Astrocyte (in vitro differentiated cells and primary cell): ENCODE measurements around the gene PDLIM7. TPM values are rescaled to one million over a fixed set of nuclear protein-coding genes. Genes with fewer than 3 reads are reported as not detected.

ENCODE experiments used
- DNase-seq: peaks from one replicate; pipeline ENCODE4 v3.0.0-alpha.2; 2010; ENCODE audit warnings: low read depth
- FAIRE-seq: peaks from 2 replicates; lab custom pipeline; 2011; peaks lifted over from hg19 to GRCh38; lab: Jason Lieb, UNC
- H2AFZ ChIP-seq: 2 replicates; pipeline ENCODE4 v1.6.0; 2012; ENCODE audit warnings: low read depth, low read length, inconsistent platforms
- H3K27ac ChIP-seq: 2 replicates; pipeline ENCODE4 v1.5.1; 2011; ENCODE audit warnings: low read depth, low read length, inconsistent platforms
- H3K27me3 ChIP-seq: 2 replicates; pipeline ENCODE4 v1.6.0; 2011; ENCODE audit warnings: low read length, inconsistent platforms; ENCODE audit not compliant: insufficient read depth
- H3K36me3 ChIP-seq: 2 replicates; pipeline ENCODE4 v1.5.1; 2011; ENCODE audit warnings: low read length, inconsistent platforms; ENCODE audit not compliant: insufficient read depth
- H3K4me1 ChIP-seq: 2 replicates; pipeline ENCODE4 v1.5.1; 2011; ENCODE audit warnings: low read length, inconsistent platforms; ENCODE audit not compliant: insufficient read depth
- H3K4me2 ChIP-seq: 2 replicates; pipeline ENCODE4 v1.6.0; 2012; ENCODE audit warnings: low read length, inconsistent platforms
- H3K4me3 ChIP-seq: 2 replicates; pipeline ENCODE4 v1.5.1; 2011; ENCODE audit warnings: low read depth, mild to moderate bottlenecking, low read length, inconsistent platforms; ENCODE audit not compliant: insufficient read depth
- H3K79me2 ChIP-seq: 2 replicates; pipeline ENCODE4 v1.6.0; 2012; ENCODE audit warnings: mild to moderate bottlenecking, low read length, inconsistent platforms; ENCODE audit not compliant: insufficient read depth
- H3K9ac ChIP-seq: 2 replicates; pipeline ENCODE4 v1.6.0; 2012; ENCODE audit warnings: mild to moderate bottlenecking, low read length, inconsistent platforms
- H3K9me3 ChIP-seq: 2 replicates; pipeline ENCODE4 v1.5.1; 2012; ENCODE audit warnings: low read depth, mild to moderate bottlenecking, low read length, inconsistent platforms; ENCODE audit not compliant: insufficient read depth
- H4K20me1 ChIP-seq: 2 replicates; pipeline ENCODE4 v1.6.0; 2012; ENCODE audit warnings: low read length, inconsistent platforms; ENCODE audit not compliant: insufficient read depth
- H3K27ac Mint-ChIP-seq: one replicate; pipeline ENCODE4 v1.8.0; 2021; ENCODE audit warnings: mild to moderate bottlenecking, mixed read lengths; ENCODE audit not compliant: unreplicated experiment
- H3K27me3 Mint-ChIP-seq: one replicate; pipeline ENCODE4 v1.8.0; 2021; ENCODE audit warnings: low read depth, mixed read lengths; ENCODE audit not compliant: unreplicated experiment
- H3K36me3 Mint-ChIP-seq: one replicate; pipeline ENCODE4 v1.8.0; 2021; ENCODE audit warnings: low read depth, mixed read lengths; ENCODE audit not compliant: unreplicated experiment
- H3K4me1 Mint-ChIP-seq: one replicate; pipeline ENCODE4 v1.8.0; 2021; ENCODE audit warnings: low read depth, mixed read lengths; ENCODE audit not compliant: unreplicated experiment
- H3K4me3 Mint-ChIP-seq: one replicate; pipeline ENCODE4 v1.8.0; 2021; ENCODE audit warnings: mild to moderate bottlenecking, moderate library complexity, mixed read lengths; ENCODE audit not compliant: unreplicated experiment
- H3K9me3 Mint-ChIP-seq: one replicate; pipeline ENCODE4 v1.8.0; 2021; ENCODE audit warnings: mild to moderate bottlenecking, mixed read lengths; ENCODE audit not compliant: unreplicated experiment
- CTCF ChIP-seq: IDR thresholded peaks from 2 replicates; pipeline ENCODE4 v1.5.1; 2011; ENCODE audit warnings: low read depth, mild to moderate bottlenecking, inconsistent platforms, low read length, moderate library complexity; ENCODE audit not compliant: insufficient read depth
- EZH2 ChIP-seq: IDR thresholded peaks from 2 replicates; pipeline ENCODE4 v1.6.1; 2012; ENCODE audit warnings: mild to moderate bottlenecking, low read length, inconsistent platforms; ENCODE audit not compliant: insufficient read depth
- total RNA-seq: library from RNA; stranded (reverse); gene quantifications from 2 replicates; pipeline ENCODE4 v1.2.1, GENCODE V29; 2021

PDLIM7 gene
- total RNA-seq, 1 donor from 2014 or later: 590 TPM

- Mint-ChIP-seq H3K4me3 (no peak overlapping the region), H3K27ac (no peak overlapping the region), H3K36me3 (peaks cover 10% of the 10 kb centered on the region), H3K9me3 (no peaks in the 10 kb centered on the region), H3K4me1 (peaks cover 39% of the 10 kb centered on the region), H3K27me3 (no peaks in the 10 kb centered on the region)
- H3K4me2 ChIP-seq: no peak overlapping the region
- peaks cover 70% of the 10 kb centered on the region for H4K20me1 ChIP-seq
- no peaks in the 10 kb centered on the region for H3K9me3 ChIP-seq
- no peak overlapping the region for H3K4me3 ChIP-seq
- no peak for DNase-seq
- TF ChIP-seq CTCF (no peak), EZH2 (no peak)
- no peaks in the 10 kb centered on the region for H3K27me3 ChIP-seq
- H3K27ac ChIP-seq: no peak overlapping the region
- H3K4me1 ChIP-seq: peaks cover 17% of the 10 kb centered on the region
- H3K9ac ChIP-seq: no peak overlapping the region
- FAIRE-seq: no peak
- H2AFZ ChIP-seq: no peak overlapping the region
- H3K36me3 ChIP-seq: peaks cover 2% of the 10 kb centered on the region
- H3K79me2 ChIP-seq: peaks cover 65% of the 10 kb centered on the region
Observed at GRCh38 chr5:177540438-177540837, 43.0 kb upstream of the PDLIM7 start.

GRCh38 chr5:177539411-177539810 lies 42.0 kb upstream of the PDLIM7 start:
- Mint-ChIP-seq H3K27ac (peak overlapping the region; percentile 72), H3K4me1 (peaks cover 33% of the 10 kb centered on the region), H3K4me3 (no peak overlapping the region), H3K27me3 (no peaks in the 10 kb centered on the region), H3K9me3 (no peaks in the 10 kb centered on the region), H3K36me3 (peaks cover 12% of the 10 kb centered on the region)
- no peak overlapping the region for H3K4me2 ChIP-seq
- TF ChIP-seq CTCF (no peak), EZH2 (no peak)
- H3K79me2 ChIP-seq: peaks cover 60% of the 10 kb centered on the region
- no peak overlapping the region for H3K27ac ChIP-seq
- H3K36me3 ChIP-seq: peaks cover 2% of the 10 kb centered on the region
- DNase-seq: peak; percentile 77
- FAIRE-seq: no peak
- no peaks in the 10 kb centered on the region for H3K9me3 ChIP-seq
- no peaks in the 10 kb centered on the region for H3K27me3 ChIP-seq
- no peak overlapping the region for H2AFZ ChIP-seq
- H4K20me1 ChIP-seq: peaks cover 74% of the 10 kb centered on the region
- no peak overlapping the region for H3K4me3 ChIP-seq
- H3K9ac ChIP-seq: no peak overlapping the region
- H3K4me1 ChIP-seq: peaks cover 17% of the 10 kb centered on the region

GRCh38 chr5:177538876-177539275 lies 41.5 kb upstream of the PDLIM7 start:
- no peak for FAIRE-seq

More at GRCh38 chr5:177538876-177539275, 41.5 kb upstream of the PDLIM7 start:
- peaks cover 2% of the 10 kb centered on the region for H3K36me3 ChIP-seq
- Mint-ChIP-seq H3K27me3 (no peaks in the 10 kb centered on the region), H3K27ac (no peak overlapping the region), H3K4me3 (no peak overlapping the region), H3K9me3 (no peaks in the 10 kb centered on the region), H3K36me3 (peaks cover 14% of the 10 kb centered on the region), H3K4me1 (peaks cover 29% of the 10 kb centered on the region)
- H3K27ac ChIP-seq: no peak overlapping the region
- H3K4me3 ChIP-seq: no peak overlapping the region
- peaks cover 68% of the 10 kb centered on the region for H4K20me1 ChIP-seq
- no peak overlapping the region for H2AFZ ChIP-seq
- no peak overlapping the region for H3K9ac ChIP-seq
- peaks cover 55% of the 10 kb centered on the region for H3K79me2 ChIP-seq
- TF ChIP-seq EZH2 (no peak), CTCF (no peak)
- no peaks in the 10 kb centered on the region for H3K9me3 ChIP-seq
- no peak overlapping the region for H3K4me2 ChIP-seq
- no peak for DNase-seq
- no peaks in the 10 kb centered on the region for H3K27me3 ChIP-seq
- peaks cover 17% of the 10 kb centered on the region for H3K4me1 ChIP-seq
